Colonic mucosa (tissue), 4 donors: Measurements from ENCODE around the gene CLHC1. TPM values are rescaled to one million over a fixed set of nuclear protein-coding genes. Genes with fewer than 3 reads are reported as not detected.

Experiments
- DNase-seq: peaks from one replicate; pipeline ENCODE4 v3.0.0-alpha.2; 2020
- H3K27ac ChIP-seq: fragments of 200-600 bp; one replicate; pipeline ENCODE4 v1.8.0; 2021
- H3K27me3 ChIP-seq: fragments of 200-600 bp; one replicate; pipeline ENCODE4 v1.8.0; 2021
- H3K36me3 ChIP-seq: fragments of 200-600 bp; one replicate; pipeline ENCODE4 v1.8.0; 2021
- H3K4me1 ChIP-seq: fragments of 200-600 bp; one replicate; pipeline ENCODE4 v1.8.0; 2021; ENCODE audit warnings: mild to moderate bottlenecking
- H3K4me3 ChIP-seq: fragments of 200-600 bp; one replicate; pipeline ENCODE4 v1.8.0; 2021
- H3K9ac ChIP-seq, 2 donors: one replicate each; pipeline ENCODE4 v1.7.0; 2013; ENCODE audit warnings: control low read depth in 2 of 2, low read depth in 2 of 2, low read length in 2 of 2
- H3K9me3 ChIP-seq: fragments of 200-600 bp; one replicate; pipeline ENCODE4 v1.8.0; 2021
- intact Hi-C: fragments of 100-400 bp; cut with DNase I; formaldehyde crosslinking; loops from one replicate; pipeline ENCODE4 v1.14.1; 2022
- total RNA-seq, 2 donors: library from RNA; stranded (reverse); fragmentation: NEBNext Ultra II Directional in 1 of 2; extraction: Animal tissue kit (Norgen Biotek cat#: 25700) in 1 of 2; gene quantifications; one replicate each; pipeline ENCODE4 v1.2.1, GENCODE V29; 2021
- TF ChIP-seq, protein P1 (sequence below): fragments of 200-600 bp; IDR thresholded peaks from one replicate; pipeline ENCODE4 v1.8.0; 2022; ENCODE audit warnings: antibody characterized with exemption, mild to moderate bottlenecking
- donor health status: healthy.
- donor health status: DM: no; HTN: no; CAD: no.
- donor health status: DM: no; HTN: no; CAD: no.

The CLHC1 gene
- total RNA-seq, 2 donors from 2014 or later = 8.1 to 8.9 TPM

DNA sequence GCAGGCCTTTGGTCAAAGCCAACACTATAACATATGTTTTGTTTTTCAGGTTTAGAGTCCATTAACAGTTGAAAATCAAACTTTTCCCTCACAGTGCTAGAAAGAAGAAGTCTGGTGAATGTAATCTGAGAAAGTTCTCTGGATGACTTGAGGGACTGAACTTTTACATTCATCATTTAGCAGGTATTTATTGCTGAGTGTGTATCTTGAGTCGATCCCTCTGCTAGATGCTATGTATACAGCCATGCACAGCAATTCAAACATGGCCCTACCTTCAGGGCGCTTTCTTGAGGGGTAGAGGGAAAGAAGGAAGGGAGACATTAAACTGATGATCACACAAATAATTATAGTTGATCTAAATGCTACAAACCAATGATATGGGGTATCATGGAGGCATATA, 89.6 kb downstream of the CLHC1 start:
- Histone ChIP-seq H3K27ac (no peak overlapping the region), H3K36me3 (no peaks in the 10 kb centered on the region), H3K4me3 (no peak overlapping the region), H3K4me1 (no peaks in the 10 kb centered on the region), H3K9me3 (no peaks in the 10 kb centered on the region), H3K27me3 (no peaks in the 10 kb centered on the region), H3K9ac (no peak overlapping the region)
- intact Hi-C loops = no loop called here
- TF ChIP-seq, protein P1, sequence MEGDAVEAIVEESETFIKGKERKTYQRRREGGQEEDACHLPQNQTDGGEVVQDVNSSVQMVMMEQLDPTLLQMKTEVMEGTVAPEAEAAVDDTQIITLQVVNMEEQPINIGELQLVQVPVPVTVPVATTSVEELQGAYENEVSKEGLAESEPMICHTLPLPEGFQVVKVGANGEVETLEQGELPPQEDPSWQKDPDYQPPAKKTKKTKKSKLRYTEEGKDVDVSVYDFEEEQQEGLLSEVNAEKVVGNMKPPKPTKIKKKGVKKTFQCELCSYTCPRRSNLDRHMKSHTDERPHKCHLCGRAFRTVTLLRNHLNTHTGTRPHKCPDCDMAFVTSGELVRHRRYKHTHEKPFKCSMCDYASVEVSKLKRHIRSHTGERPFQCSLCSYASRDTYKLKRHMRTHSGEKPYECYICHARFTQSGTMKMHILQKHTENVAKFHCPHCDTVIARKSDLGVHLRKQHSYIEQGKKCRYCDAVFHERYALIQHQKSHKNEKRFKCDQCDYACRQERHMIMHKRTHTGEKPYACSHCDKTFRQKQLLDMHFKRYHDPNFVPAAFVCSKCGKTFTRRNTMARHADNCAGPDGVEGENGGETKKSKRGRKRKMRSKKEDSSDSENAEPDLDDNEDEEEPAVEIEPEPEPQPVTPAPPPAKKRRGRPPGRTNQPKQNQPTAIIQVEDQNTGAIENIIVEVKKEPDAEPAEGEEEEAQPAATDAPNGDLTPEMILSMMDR = no peak
- DNase-seq = no peak

GRCh38 chr2:55141572-55142413, 90.3 kb downstream of the CLHC1 start:
- Histone ChIP-seq H3K4me1 (no peaks in the 10 kb centered on the region), H3K27ac (no peak overlapping the region), H3K36me3 (no peaks in the 10 kb centered on the region), H3K9me3 (no peaks in the 10 kb centered on the region), H3K27me3 (no peaks in the 10 kb centered on the region), H3K9ac (no peak overlapping the region), H3K4me3 (no peak overlapping the region)
- DNase-seq = no peak
- TF ChIP-seq, protein P1 = no peak
- intact Hi-C loops = no loop called here

DNA sequence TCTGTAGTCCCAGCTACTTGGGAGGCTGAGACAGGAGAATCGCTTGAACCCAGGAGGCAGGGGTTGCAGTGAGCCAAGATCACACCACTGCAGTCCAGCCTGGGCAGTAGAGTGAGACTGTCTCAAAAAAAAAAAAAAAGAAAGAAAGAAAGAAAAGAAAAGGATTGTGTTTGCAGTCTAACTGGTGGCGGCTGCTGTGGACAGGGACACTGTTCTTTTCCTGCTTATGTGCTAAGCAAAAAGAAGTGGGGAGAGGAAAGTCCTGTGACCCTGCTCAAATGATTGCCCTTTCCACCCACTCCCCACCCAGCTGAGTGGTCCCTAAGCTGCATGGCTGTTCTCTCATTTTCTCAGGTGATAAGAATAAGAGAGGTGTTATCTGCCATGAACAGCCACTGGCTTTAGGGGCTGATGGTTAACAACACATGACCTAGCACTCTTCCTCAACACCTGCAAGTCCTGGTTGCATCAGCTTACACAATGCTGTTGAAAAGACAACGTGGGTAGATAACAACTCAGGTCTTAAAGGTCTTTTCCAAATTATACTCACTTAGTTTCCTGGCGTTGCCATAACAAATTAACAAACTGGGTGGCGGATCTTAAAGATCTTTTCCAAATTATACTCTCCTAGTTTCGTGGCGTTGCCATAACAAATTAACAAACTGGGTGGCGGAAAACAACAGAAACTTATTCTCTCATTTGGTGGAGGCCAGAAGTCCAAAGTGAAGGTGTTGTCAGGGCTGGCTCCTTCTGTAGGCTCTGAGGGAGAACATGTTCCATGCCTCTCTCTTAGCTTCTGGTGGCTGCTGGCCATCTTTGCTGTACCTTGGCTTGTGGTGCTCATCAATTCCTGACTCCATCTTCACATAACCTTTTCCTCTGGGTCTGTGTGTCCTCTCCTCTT, 91.5 kb downstream of the CLHC1 start:
- no peak for DNase-seq
- intact Hi-C loops = no loop called here
- no peak overlapping the region for H3K27ac ChIP-seq
- H3K36me3 ChIP-seq = no peaks in the 10 kb centered on the region
- no peak overlapping the region for H3K4me3 ChIP-seq
- H3K4me1 ChIP-seq = no peaks in the 10 kb centered on the region
- no peak overlapping the region for H3K9ac ChIP-seq
- H3K27me3 ChIP-seq = no peaks in the 10 kb centered on the region
- TF ChIP-seq, protein P1 = no peak
- no peaks in the 10 kb centered on the region for H3K9me3 ChIP-seq

GRCh38 chr2:55139305-55139704, 92.8 kb downstream of the CLHC1 start:
- H3K27ac ChIP-seq = no peak overlapping the region
- no peaks in the 10 kb centered on the region for H3K27me3 ChIP-seq
- no peaks in the 10 kb centered on the region for H3K36me3 ChIP-seq
- H3K9me3 ChIP-seq = no peaks in the 10 kb centered on the region
- TF ChIP-seq, protein P1 = no peak
- no peak overlapping the region for H3K9ac ChIP-seq
- DNase-seq = no peak
- H3K4me3 ChIP-seq = no peak overlapping the region
- no peaks in the 10 kb centered on the region for H3K4me1 ChIP-seq
- intact Hi-C loops = no loop called here

GRCh38 chr2:55138882-55139229, 93.2 kb downstream of the CLHC1 start:
- no peak for DNase-seq
- TF ChIP-seq, protein P1 = no peak
- Histone ChIP-seq H3K4me1 (no peaks in the 10 kb centered on the region), H3K9ac (peak overlapping the region in 1 of 2 donors; percentile 19), H3K4me3 (no peak overlapping the region), H3K9me3 (no peaks in the 10 kb centered on the region), H3K36me3 (no peaks in the 10 kb centered on the region), H3K27me3 (no peaks in the 10 kb centered on the region), H3K27ac (no peak overlapping the region)
- intact Hi-C loops = no loop called here
